Fibroblast of the aortic adventitia (primary cell): Measurements from ENCODE around the gene SPC24. TPM values are rescaled to one million over a fixed set of nuclear protein-coding genes. Genes with fewer than 3 reads are reported as not detected.
"Not testable (repeated sequence)": the region's sequence is repeated elsewhere in the genome, so short reads cannot be mapped to it uniquely, and the experiment has no call there.

Experiments
- DNase-seq: peaks from one replicate; pipeline ENCODE4 v3.0.0-alpha.2; 2010; ENCODE audit warnings: low read depth
- H3K4me3 ChIP-seq: 2 replicates; pipeline ENCODE4 v1.5.1; 2011; ENCODE audit warnings: low read depth, mild to moderate bottlenecking, control low read depth, low read length, moderate library complexity
- CTCF ChIP-seq: IDR thresholded peaks from 2 replicates; pipeline ENCODE4 v1.5.1; 2011; ENCODE audit warnings: mild to moderate bottlenecking, low read length, control low read depth, inconsistent platforms; ENCODE audit not compliant: insufficient read depth
- total RNA-seq: library from RNA; depleted of rRNA; stranded (reverse); fragments of >200 nt; gene quantifications from 2 replicates; pipeline ENCODE4 v1.2.3, GENCODE V29; 2012; ENCODE audit warnings: low replicate concordance

SPC24 gene
- total RNA-seq, 1 donor = 49.0 TPM

GRCh38 chr19:11100049-11100448 is 55.5 kb downstream of the SPC24 start:
- TF ChIP-seq CTCF = no peak
- DNase-seq = no peak
- no peak overlapping the region for H3K4me3 ChIP-seq

DNA sequence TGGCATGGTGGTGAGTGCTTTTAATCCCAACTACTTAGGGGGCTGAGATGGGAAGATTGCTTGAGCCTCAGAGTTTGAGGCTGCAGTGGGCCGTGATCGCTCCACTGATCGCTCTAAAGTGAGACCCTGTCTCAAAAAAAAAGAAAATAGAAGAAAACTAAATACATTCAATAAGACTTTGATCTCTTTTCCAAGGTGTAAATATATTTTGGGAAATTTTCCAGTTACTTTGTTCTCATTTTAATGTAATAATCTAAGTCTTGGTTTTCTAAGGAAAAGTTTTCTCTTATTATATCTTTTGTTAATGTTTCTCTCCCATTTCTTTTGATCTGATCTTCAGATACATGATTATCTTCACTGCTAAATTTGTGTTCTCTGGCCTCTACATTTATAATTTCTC is 56.7 kb downstream of the SPC24 start:
- TF ChIP-seq CTCF = no peak
- no peak for DNase-seq
- H3K4me3 ChIP-seq = no peak overlapping the region

DNA sequence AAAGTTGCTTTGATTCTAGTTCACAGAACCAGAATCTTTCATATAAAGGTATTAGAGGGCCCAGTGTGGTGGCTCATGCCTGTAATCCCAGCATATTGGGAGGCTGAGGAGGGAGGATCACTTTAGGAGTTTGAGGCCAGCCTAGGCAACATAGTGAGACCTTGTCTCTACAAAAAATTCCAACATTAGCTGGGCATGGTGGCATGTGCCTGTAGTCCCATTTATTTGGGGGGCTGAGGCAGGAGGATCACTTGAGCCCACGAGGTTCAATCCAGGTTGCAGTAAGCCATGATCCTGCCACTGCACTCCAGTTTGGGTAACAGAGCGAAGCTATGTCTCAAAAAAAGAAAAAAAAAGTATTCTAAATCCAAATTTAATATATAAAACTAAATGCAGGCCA is 57.3 kb downstream of the SPC24 start:
- DNase-seq = no peak
- TF ChIP-seq CTCF = no peak
- H3K4me3 ChIP-seq = no peak overlapping the region

DNA sequence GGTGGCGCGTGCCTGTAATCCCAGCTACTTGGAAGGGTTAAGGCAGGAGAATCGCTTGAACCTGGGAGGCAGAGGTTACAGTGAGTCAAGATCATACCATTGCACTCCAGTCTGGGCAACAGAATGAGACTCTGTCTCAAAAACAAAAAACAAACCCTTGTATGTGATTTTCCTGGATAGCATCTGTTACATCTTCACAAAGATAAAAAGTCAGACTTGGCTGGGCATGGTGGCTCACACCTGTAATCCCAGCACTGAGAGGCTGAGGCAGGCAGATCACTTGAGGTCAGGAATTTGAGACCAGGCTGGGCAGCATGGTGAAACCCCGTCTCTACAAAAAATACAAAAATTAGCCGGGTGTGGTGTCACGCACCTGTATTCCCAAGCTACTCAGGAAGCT is 58.2 kb downstream of the SPC24 start:
- H3K4me3 ChIP-seq, DNase-seq: not testable (repeated sequence)

DNA sequence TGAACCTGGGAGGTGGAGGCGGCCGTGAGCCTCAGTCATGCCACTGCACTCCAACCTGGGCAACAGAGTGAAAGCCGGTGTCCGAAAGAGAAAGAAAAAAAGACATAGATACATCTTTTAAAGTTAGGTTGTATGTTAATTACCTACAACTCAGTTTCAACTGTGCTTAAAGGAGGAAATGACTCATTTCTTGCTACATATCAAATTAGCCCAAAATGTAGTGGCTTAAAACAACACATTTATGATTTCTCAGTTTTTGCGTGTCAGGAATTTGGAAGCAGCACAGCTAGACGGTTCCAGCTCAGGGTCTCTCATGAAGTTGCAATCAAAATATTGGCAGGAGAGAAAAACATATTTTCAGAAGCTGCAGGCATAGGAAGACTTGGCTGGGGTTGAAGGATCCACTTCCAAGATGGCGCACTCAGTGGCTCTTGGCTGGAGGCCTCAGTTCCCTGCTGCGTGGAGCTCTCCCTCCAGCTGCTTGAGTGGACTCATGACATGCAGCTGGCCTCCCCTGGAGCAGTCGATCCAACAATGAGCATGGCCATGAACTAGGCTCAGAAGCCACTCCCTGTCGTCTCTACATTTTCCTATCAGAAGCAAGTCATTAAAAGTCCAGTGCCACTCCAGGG is 59.3 kb downstream of the SPC24 start:
- no peak for TF ChIP-seq CTCF
- H3K4me3 ChIP-seq = no peak overlapping the region
- peak; percentile 97 for DNase-seq

Other genes with a start within 250 kb of the SPC24 start
- 68.7 and 89.1 TPM in 2 replicates for gene YIPF2, start 227.1 kb downstream of the SPC24 start, total RNA-seq
- 18.4 and 41.5 TPM in 2 replicates for gene TIMM29, start 227.0 kb downstream of the SPC24 start, total RNA-seq
- gene SMARCA4, start 194.8 kb downstream of the SPC24 start, total RNA-seq = 46.5 and 63.8 TPM in 2 replicates
- gene LDLR, start 66.3 kb downstream of the SPC24 start, total RNA-seq = 116 and 217 TPM in 2 replicates
- gene KANK2, start 41.8 kb upstream of the SPC24 start, total RNA-seq = 398 and 590 TPM in 2 replicates
- not detected in 2 replicates for gene ANGPTL8, start 83.8 kb upstream of the SPC24 start, total RNA-seq
- gene DOCK6, start 106.7 kb upstream of the SPC24 start, total RNA-seq = 13.6 and 19.7 TPM in 2 replicates
- gene TSPAN16, start 140.4 kb upstream of the SPC24 start, total RNA-seq = not detected in 2 replicates
- gene RAB3D, start 183.9 kb upstream of the SPC24 start, total RNA-seq = 9.4 and 16.3 TPM in 2 replicates
- gene TMEM205, start 190.5 kb upstream of the SPC24 start, total RNA-seq = 56.8 and 79.6 TPM in 2 replicates
- 12.2 and 13.2 TPM in 2 replicates for gene CCDC159, start 190.7 kb upstream of the SPC24 start, total RNA-seq
- gene PLPPR2, start 199.7 kb upstream of the SPC24 start, total RNA-seq = 9.4 and 14.3 TPM in 2 replicates
- gene SWSAP1, start 218.9 kb upstream of the SPC24 start, total RNA-seq = 0.41 and 0.45 TPM in 2 replicates
- gene EPOR, start 228.5 kb upstream of the SPC24 start, total RNA-seq = 8.3 and 11.4 TPM in 2 replicates